22Rv1 (cell line): Measurements from ENCODE around the gene TMEM218.

Experiments
- CTCF ChIP-seq: fragments of 450-650 bp; IDR thresholded peaks from 2 replicates; pipeline ENCODE4 v1.5.1; 2017; ENCODE audit warnings: mild to moderate bottlenecking
- ZFX ChIP-seq: fragments of 450-650 bp; IDR thresholded peaks from 2 replicates; pipeline ENCODE4 v1.6.1; 2017; ENCODE audit warnings: antibody characterized with exemption, borderline replicate concordance

GRCh38 chr11:125086633-125087296 is 24.7 kb downstream of the TMEM218 start:
- TF ChIP-seq CTCF (no peak), ZFX (no peak)
